GM19397 (cell line): ENCODE results near the gene PCDHGA5.
A peak's percentile ranks its signal among the peaks of the same experiment; 100 is the strongest.
"Not testable (repeated sequence)": the region's sequence is repeated elsewhere in the genome, so short reads cannot be mapped to it uniquely, and the experiment has no call there.

Experiments
- ATAC-seq: cut with Tn5 transposase; IDR thresholded peaks from one replicate; pipeline ENCODE4 v1.9.1; 2021; ENCODE audit warnings: mild to moderate bottlenecking, moderate library complexity; ENCODE audit not compliant: unreplicated experiment

Gene PCDHGA5

GRCh38 chr5:141363952-141364660 is at the start of gene PCDHGA5:
Gene PCDHGA5 (plus strand): TSS chr5:141364162. CDS start chr5:141364331, 169 bp downstream.
- no peak for ATAC-seq

GRCh38 chr5:141316963-141317362 is 47.0 kb upstream of the PCDHGA5 start:
- not testable (repeated sequence) for ATAC-seq

- no peak for ATAC-seq
Measured at GRCh38 chr5:141319202-141319601, 44.8 kb upstream of the PCDHGA5 start.

- no peak for ATAC-seq
Measured at GRCh38 chr5:141319699-141320098, 44.3 kb upstream of the PCDHGA5 start.

- ATAC-seq: peak; percentile 98
Measured at GRCh38 chr5:141320225-141321169, 43.5 kb upstream of the PCDHGA5 start, which contains the start of gene TAF7. Gene TAF7 (minus strand): TSS chr5:141320784. CDS start chr5:141320044, 740 bp downstream.

GRCh38 chr5:141322261-141322660 is 41.7 kb upstream of the PCDHGA5 start:
- no peak for ATAC-seq

GRCh38 chr5:141326088-141326854 is 37.7 kb upstream of the PCDHGA5 start:
- ATAC-seq: peak; percentile 81

GRCh38 chr5:141328231-141328630 is 35.7 kb upstream of the PCDHGA5 start:
- no peak for ATAC-seq

GRCh38 chr5:141330299-141331080 is 33.5 kb upstream of the PCDHGA5 start, which contains the start of gene PCDHGA1:
Gene PCDHGA1 (plus strand): TSS chr5:141330514.
- ATAC-seq: no peak

- not testable (repeated sequence) for ATAC-seq
Measured at GRCh38 chr5:141332571-141332970, 31.4 kb upstream of the PCDHGA5 start.

- no peak for ATAC-seq
Measured at GRCh38 chr5:141338538-141339306, 25.2 kb upstream of the PCDHGA5 start, which contains the start of gene PCDHGA2. Gene PCDHGA2 (plus strand): TSS chr5:141338760.

GRCh38 chr5:141340781-141341354 is 23.1 kb upstream of the PCDHGA5 start:
- not testable (repeated sequence) for ATAC-seq

- no peak for ATAC-seq
Measured at GRCh38 chr5:141342773-141343172, 21.2 kb upstream of the PCDHGA5 start.

GRCh38 chr5:141343242-141343952 is 20.6 kb upstream of the PCDHGA5 start, which contains the start of gene PCDHGA3:
Gene PCDHGA3 (plus strand): TSS chr5:141343829. CDS start chr5:141344034, 205 bp downstream.
- no peak for ATAC-seq

GRCh38 chr5:141343953-141344463 is 20.0 kb upstream of the PCDHGA5 start:
- no peak for ATAC-seq

GRCh38 chr5:141345327-141345726 is 18.6 kb upstream of the PCDHGA5 start:
- ATAC-seq: no peak

GRCh38 chr5:141346017-141346416 is 17.9 kb upstream of the PCDHGA5 start:
- not testable (repeated sequence) for ATAC-seq
